Gastrocnemius medialis (tissue), 4 donors: ENCODE data around the gene ABT1. TPM values are rescaled to one million over a fixed set of nuclear protein-coding genes. Genes with fewer than 3 reads are reported as not detected.

Experiments
- ATAC-seq, 2 donors: fragments of 150-250 bp; one replicate each; pipeline ENCODE4 v1.9.1; 2016
- DNase-seq, 2 donors: peaks; one replicate each; pipeline ENCODE4 v3.0.0-alpha.2; 2019
- H3K27ac ChIP-seq, 4 donors: fragments of 200-600 bp; sonication (generic); 1 replicate in 1 of 4; 2 replicates in 3 of 4; pipeline ENCODE4 v1.5.1; 2016 to 2018; ENCODE audit warnings: mild to moderate bottlenecking in 2 of 4, moderate library complexity in 1 of 4
- H3K27me3 ChIP-seq, 3 donors: fragments of 200-600 bp; sonication (generic) in 2 of 3; 1 replicate in 1 of 3; 2 replicates in 2 of 3; pipeline versions ENCODE4 v1.5.1 to v1.6.0; 2016 to 2019; ENCODE audit warnings: mild to moderate bottlenecking in 1 of 3, moderate library complexity in 1 of 3
- H3K36me3 ChIP-seq, 2 donors: fragments of 200-600 bp; sonication (generic) in 1 of 2; one replicate each; pipeline ENCODE4 v1.5.1; 2017 to 2018
- H3K4me1 ChIP-seq, 2 donors: fragments of 200-600 bp; sonication (generic) in 1 of 2; one replicate each; pipeline ENCODE4 v1.5.1; 2016 to 2017; ENCODE audit warnings: mild to moderate bottlenecking in 2 of 2
- H3K4me3 ChIP-seq, 4 donors: fragments of 200-600 bp; sonication (generic) in 3 of 4; 1 replicate in 1 of 4; 2 replicates in 3 of 4; pipeline ENCODE4 v1.5.1; 2016 to 2019; ENCODE audit warnings: mild to moderate bottlenecking in 2 of 4
- H3K9me3 ChIP-seq, 3 donors: fragments of 200-600 bp; sonication (generic) in 2 of 3; 1 replicate in 1 of 3; 2 replicates in 2 of 3; pipeline ENCODE4 v1.5.1; 2016 to 2019
- POLR2A ChIP-seq, 2 donors: fragments of 450-650 bp; IDR thresholded peaks; one replicate each; pipeline ENCODE4 v1.6.1; 2017; ENCODE audit warnings: antibody characterized with exemption in 2 of 2, mild to moderate bottlenecking in 2 of 2, moderate library complexity in 2 of 2
- in situ Hi-C, 4 donors: fragments of 200-750 bp; cut with MboI; loops; one replicate each; pipeline versions ENCODE4 v1.15.0 to v1.8.0; 2017; ENCODE audit warnings: low sequenced_read_pairs in 4 of 4
- intact Hi-C: fragments of 100-400 bp; cut with DNase I; formaldehyde crosslinking; loops from one replicate; pipeline ENCODE4 v1.15.1; 2023; ENCODE audit warnings: low total_unique reads
- total RNA-seq, 4 donors: library from RNA; depleted of rRNA; stranded (reverse); fragments of >200 nt; gene quantifications; one replicate each; pipeline versions ENCODE4 v1.1.0 to v1.2.3, GENCODE V29; 2016
- TF ChIP-seq, protein P1 (sequence below), 5 experiments: fragments of 450-650 bp in 3 of 5; fragments of 200-600 bp in 2 of 5; sonication (generic) in 2 of 5; IDR thresholded peaks in 4 of 5; conservative IDR thresholded peaks in 1 of 5; 1 replicate in 4 of 5; 2 replicates in 1 of 5; pipeline ENCODE4 v1.5.1; 2016 to 2019; ENCODE audit warnings: antibody characterized with exemption in 5 of 5, mild to moderate bottlenecking in 3 of 5, moderate library complexity in 3 of 5

ABT1 gene
- total RNA-seq, 4 donors from 2014 or later: 7.1 to 13.2 (median 9.5) TPM

DNA sequence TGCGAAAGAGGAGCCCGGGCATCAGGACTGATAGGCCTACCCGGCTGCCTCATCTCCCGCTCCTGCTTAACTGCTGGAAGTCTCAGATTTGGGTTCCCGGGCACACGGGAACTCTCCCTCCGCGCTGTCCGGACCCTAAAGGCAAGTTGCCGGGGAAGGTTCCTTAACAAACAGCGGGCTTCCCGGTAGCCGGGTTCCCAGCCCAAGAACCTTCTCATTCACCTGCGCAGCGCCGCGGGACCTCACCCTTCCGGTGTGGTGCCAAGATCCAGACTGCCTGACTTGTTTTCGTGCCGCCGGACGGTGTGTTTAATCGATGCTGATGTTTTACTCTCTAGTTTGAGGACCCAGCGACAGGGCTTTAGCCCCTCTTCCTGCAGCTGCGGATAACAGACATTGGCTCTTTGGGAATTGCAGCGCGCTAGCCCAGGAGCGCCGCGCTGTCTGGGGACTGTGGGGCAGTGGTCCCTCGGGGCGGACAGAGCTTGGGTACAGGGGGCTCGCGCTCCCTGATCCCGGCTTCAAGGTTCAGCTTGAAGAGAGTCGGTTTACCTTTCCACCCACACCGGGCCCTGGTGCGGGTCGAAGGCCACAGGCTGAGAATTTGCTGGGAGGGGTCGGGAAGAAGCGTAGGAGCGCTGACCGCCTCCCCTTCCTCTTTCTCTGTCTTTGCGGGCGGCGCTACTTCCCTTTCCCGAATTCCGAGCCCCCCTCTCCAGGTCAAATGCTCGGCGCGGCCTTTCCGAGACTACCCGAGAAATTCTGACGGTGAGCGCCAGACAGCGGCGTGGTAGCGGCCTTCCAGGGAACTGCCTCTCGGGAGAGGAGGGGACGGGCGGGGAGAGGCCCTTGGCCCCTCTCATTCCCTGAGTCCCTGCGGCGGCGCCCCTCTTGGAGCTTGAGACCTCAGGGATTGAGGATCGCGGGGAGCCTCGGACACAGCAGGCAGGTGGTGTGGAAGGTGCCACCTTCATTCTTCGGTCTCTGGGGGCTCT lies 17.2 kb downstream of the ABT1 start:
- Histone ChIP-seq H3K27me3 (peaks cover 35 to 48% (median 47%) of the 10 kb centered on the region in 3 donors), H3K36me3 (no peaks in the 10 kb centered on the region), H3K4me1 (peaks cover 0 to 10% of the 10 kb centered on the region in 2 donors), H3K27ac (no peak overlapping the region), H3K4me3 (peak overlapping the region; percentile 14 to 43 (median 38)), H3K9me3 (no peaks in the 10 kb centered on the region)
- intact Hi-C loops (no loop called here), in situ Hi-C loops (loop anchor here in 1 of 4 donors (10.0 kb wide), 1 partner anchor 471 kb away; no protein-coding TSS in a partner anchor)
- ATAC-seq (no peak), DNase-seq (no peak)
- no peak for TF ChIP-seq POLR2A (IDR thresholded peaks at IDR 0.05)
- TF ChIP-seq, protein P1, sequence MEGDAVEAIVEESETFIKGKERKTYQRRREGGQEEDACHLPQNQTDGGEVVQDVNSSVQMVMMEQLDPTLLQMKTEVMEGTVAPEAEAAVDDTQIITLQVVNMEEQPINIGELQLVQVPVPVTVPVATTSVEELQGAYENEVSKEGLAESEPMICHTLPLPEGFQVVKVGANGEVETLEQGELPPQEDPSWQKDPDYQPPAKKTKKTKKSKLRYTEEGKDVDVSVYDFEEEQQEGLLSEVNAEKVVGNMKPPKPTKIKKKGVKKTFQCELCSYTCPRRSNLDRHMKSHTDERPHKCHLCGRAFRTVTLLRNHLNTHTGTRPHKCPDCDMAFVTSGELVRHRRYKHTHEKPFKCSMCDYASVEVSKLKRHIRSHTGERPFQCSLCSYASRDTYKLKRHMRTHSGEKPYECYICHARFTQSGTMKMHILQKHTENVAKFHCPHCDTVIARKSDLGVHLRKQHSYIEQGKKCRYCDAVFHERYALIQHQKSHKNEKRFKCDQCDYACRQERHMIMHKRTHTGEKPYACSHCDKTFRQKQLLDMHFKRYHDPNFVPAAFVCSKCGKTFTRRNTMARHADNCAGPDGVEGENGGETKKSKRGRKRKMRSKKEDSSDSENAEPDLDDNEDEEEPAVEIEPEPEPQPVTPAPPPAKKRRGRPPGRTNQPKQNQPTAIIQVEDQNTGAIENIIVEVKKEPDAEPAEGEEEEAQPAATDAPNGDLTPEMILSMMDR (IDR thresholded peaks at IDR 0.05 in 4 of 5, conservative IDR thresholded peaks at IDR 0.05 in 1 of 5): no peak

DNA sequence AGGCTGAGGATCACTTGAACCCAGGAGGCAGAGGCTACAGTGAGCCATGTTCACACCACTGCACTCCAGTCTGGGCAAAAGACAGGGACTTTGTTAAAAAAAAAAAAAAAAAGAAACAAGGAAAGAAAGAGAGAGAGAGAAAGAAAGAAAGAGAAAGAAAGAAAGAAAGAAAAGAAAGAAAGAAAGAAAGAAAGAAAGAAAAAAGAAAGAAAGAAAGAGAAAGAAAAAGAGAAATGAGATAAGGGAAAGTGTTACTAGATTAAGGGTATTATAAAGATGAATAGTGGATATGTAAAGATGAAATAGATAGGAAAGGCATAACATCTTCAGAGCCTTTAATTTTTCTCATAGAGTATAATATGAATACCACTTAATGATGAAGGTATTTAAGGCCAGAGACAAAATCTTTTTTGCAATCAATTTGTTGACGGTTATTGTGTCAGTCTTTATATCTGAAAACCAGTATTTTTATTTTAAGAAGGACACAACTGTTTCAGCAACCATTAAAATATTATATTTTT lies 26.6 kb downstream of the ABT1 start:
- Histone ChIP-seq H3K4me3 (no peak overlapping the region), H3K9me3 (no peaks in the 10 kb centered on the region), H3K36me3 (no peaks in the 10 kb centered on the region), H3K27ac (no peak overlapping the region), H3K27me3 (peaks cover 0 to 2% (median 0%) of the 10 kb centered on the region in 3 donors), H3K4me1 (no peaks in the 10 kb centered on the region)
- no peak for ATAC-seq
- intact Hi-C loops (no loop called here), in situ Hi-C loops (no loop called here)
- no peak for DNase-seq
- TF ChIP-seq, protein P1 (IDR thresholded peaks at IDR 0.05 in 4 of 5, conservative IDR thresholded peaks at IDR 0.05 in 1 of 5): no peak
- TF ChIP-seq POLR2A (IDR thresholded peaks at IDR 0.05): no peak

DNA sequence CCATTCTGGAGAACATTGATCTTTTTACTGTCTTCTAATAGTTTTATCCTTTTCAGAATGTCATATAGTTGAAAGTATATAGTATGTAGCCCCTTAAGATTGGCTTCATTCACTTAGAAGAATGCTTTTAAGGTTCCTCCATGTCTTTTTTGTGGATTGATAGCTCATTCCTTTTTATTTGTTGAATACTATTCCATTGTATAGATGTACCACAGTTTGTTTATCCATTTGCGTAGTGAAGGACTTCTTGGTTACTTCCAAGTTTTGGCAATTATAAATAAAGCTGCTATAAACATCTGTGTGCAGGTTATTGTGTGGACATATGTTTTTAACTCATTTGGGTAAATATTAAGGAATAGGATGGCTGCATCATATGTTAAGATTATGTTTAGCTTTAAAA lies 27.8 kb downstream of the ABT1 start:
- H3K27ac ChIP-seq: no peak overlapping the region
- H3K9me3 ChIP-seq: no peaks in the 10 kb centered on the region
- intact Hi-C loops: no loop called here
- TF ChIP-seq, protein P1 (IDR thresholded peaks at IDR 0.05 in 4 of 5, conservative IDR thresholded peaks at IDR 0.05 in 1 of 5): no peak
- TF ChIP-seq POLR2A (IDR thresholded peaks at IDR 0.05): no peak
- H3K36me3 ChIP-seq: no peaks in the 10 kb centered on the region
- H3K4me3 ChIP-seq: no peak overlapping the region
- no peaks in the 10 kb centered on the region for H3K27me3 ChIP-seq
- no peaks in the 10 kb centered on the region for H3K4me1 ChIP-seq
- DNase-seq (no peak), ATAC-seq (no peak)
- in situ Hi-C loops: no loop called here

DNA sequence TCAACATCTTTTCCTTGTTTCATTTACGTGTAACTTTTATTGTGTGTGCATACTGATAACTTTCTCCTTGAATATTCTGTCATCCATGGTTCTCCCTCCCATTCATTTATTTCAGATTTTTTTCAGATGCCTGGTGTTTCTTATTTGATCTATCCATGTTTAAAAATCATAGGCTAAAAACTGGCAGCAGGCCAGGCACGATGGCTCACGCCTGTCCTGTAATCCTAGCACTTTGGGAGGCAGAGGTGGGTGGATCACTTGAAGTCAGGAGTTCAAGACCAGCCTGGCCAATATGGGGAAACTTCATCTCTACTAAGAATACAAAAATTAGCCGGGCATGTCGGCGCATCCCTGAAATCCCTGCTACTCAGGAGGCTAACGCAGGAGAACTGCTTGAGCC lies 31.1 kb downstream of the ABT1 start:
- no peaks in the 10 kb centered on the region for H3K27me3 ChIP-seq
- ATAC-seq (no peak), DNase-seq (no peak)
- no peaks in the 10 kb centered on the region for H3K9me3 ChIP-seq
- H3K4me3 ChIP-seq: no peak overlapping the region
- intact Hi-C loops: no loop called here
- H3K4me1 ChIP-seq: no peaks in the 10 kb centered on the region
- H3K36me3 ChIP-seq: no peaks in the 10 kb centered on the region
- TF ChIP-seq, protein P1 (IDR thresholded peaks at IDR 0.05 in 4 of 5, conservative IDR thresholded peaks at IDR 0.05 in 1 of 5): no peak
- TF ChIP-seq POLR2A (IDR thresholded peaks at IDR 0.05): no peak
- H3K27ac ChIP-seq: no peak overlapping the region
- in situ Hi-C loops: no loop called here
